Hepatocyte (in vitro differentiated cells): ENCODE measurements around the gene GLIPR1. TPM values are rescaled to one million over a fixed set of nuclear protein-coding genes. Genes with fewer than 3 reads are reported as not detected.
"Not testable (repeated sequence)": the region's sequence is repeated elsewhere in the genome, so short reads cannot be mapped to it uniquely, and the experiment has no call there.

ENCODE experiments used
- DNase-seq: peaks from one replicate; pipeline ENCODE4 v3.0.0-alpha.2; 2016; ENCODE audit warnings: low spot score
- H2AFZ ChIP-seq: fragments of 200-600 bp; sonication (generic); 2 replicates; pipeline ENCODE4 v1.6.0; 2016; ENCODE audit warnings: antibody characterized with exemption, mild to moderate bottlenecking
- H3K27ac ChIP-seq: fragments of 200-600 bp; sonication (generic); 2 replicates; pipeline ENCODE4 v1.5.1; 2016; ENCODE audit warnings: mild to moderate bottlenecking
- H3K27me3 ChIP-seq: fragments of 200-600 bp; sonication (generic); 2 replicates; pipeline ENCODE4 v1.6.1; 2016
- H3K36me3 ChIP-seq: fragments of 200-600 bp; sonication (generic); replicated peaks from 2 replicates; pipeline ENCODE4 v1.5.1; 2016; ENCODE audit warnings: low read depth; ENCODE audit not compliant: insufficient read depth
- H3K4me1 ChIP-seq: fragments of 200-600 bp; sonication (generic); 2 replicates; pipeline ENCODE4 v1.5.1; 2016; ENCODE audit warnings: mild to moderate bottlenecking, moderate library complexity; ENCODE audit not compliant: insufficient read depth
- H3K4me2 ChIP-seq: fragments of 200-600 bp; sonication (generic); 2 replicates; pipeline ENCODE4 v1.6.0; 2016
- H3K4me3 ChIP-seq: fragments of 200-600 bp; sonication (generic); 2 replicates; pipeline ENCODE4 v1.5.1; 2016; ENCODE audit warnings: mild to moderate bottlenecking
- H3K79me2 ChIP-seq: fragments of 200-600 bp; sonication (generic); 2 replicates; pipeline ENCODE4 v1.6.0; 2017; ENCODE audit warnings: mild to moderate bottlenecking
- H3K9me2 ChIP-seq: fragments of 200-600 bp; sonication (generic); replicated peaks from 2 replicates; pipeline ENCODE4 v1.6.0; 2017; ENCODE audit warnings: mild to moderate bottlenecking; ENCODE audit not compliant: insufficient read depth
- H3K9me3 ChIP-seq: fragments of 200-600 bp; sonication (generic); 2 replicates; pipeline ENCODE4 v1.5.1; 2016; ENCODE audit warnings: low read depth, mild to moderate bottlenecking
- H4K20me1 ChIP-seq: fragments of 200-600 bp; sonication (generic); 2 replicates; pipeline ENCODE4 v1.6.0; 2016; ENCODE audit warnings: mild to moderate bottlenecking; ENCODE audit not compliant: insufficient read depth, poor library complexity, severe bottlenecking
- CTCF ChIP-seq: fragments of 200-600 bp; sonication (generic); IDR thresholded peaks from 2 replicates; pipeline ENCODE4 v1.5.1; 2016; ENCODE audit warnings: antibody characterized with exemption, mild to moderate bottlenecking; ENCODE audit not compliant: poor library complexity
- EZH2 ChIP-seq: fragments of 200-600 bp; sonication (generic); IDR thresholded peaks from 2 replicates; pipeline ENCODE4 v1.6.1; 2016; ENCODE audit warnings: antibody characterized with exemption, mild to moderate bottlenecking, borderline replicate concordance
- EZH2phosphoT487 ChIP-seq: fragments of 200-600 bp; sonication (generic); IDR thresholded peaks from one replicate; pipeline ENCODE4 v1.6.1; 2018; ENCODE audit warnings: antibody characterized with exemption, mild to moderate bottlenecking, low read depth, moderate library complexity; ENCODE audit not compliant: unreplicated experiment, severe bottlenecking
- WGBS: methylation state at CpG from one replicate; pipeline ENCODE4 v1.1.6; 2016; ENCODE audit warnings: low lambda C conversion rate; ENCODE audit errors: missing lambda C conversion rate; 5-methylcytosine and 5-hydroxymethylcytosine counted together
- polyA plus RNA-seq: library from polyadenylated mRNA; unstranded; fragments of >200 nt; fragmentation: Nextera tagmentation; extraction: Ambion mirVana; gene quantifications from 2 replicates; pipeline ENCODE4 v1.2.1, GENCODE V29; 2016
- total RNA-seq: library from RNA; depleted of rRNA; stranded (reverse); fragments of >200 nt; gene quantifications from 2 replicates; pipeline ENCODE4 v1.2.3, GENCODE V29; 2014

The GLIPR1 gene
- total and polyA plus RNA-seq, 2 experiments from 2014 or later = 6.9 to 24.5 TPM

GRCh38 chr12:75457191-75457590, 23.4 kb upstream of the GLIPR1 start:
- Histone ChIP-seq H3K4me3 (no peak overlapping the region), H3K27me3 (no peaks in the 10 kb centered on the region), H3K79me2 (no peaks in the 10 kb centered on the region), H3K9me3 (no peaks in the 10 kb centered on the region), H4K20me1 (no peaks in the 10 kb centered on the region), H3K36me3 (no peaks in the 10 kb centered on the region), H2AFZ (no peak overlapping the region), H3K4me2 (no peak overlapping the region), H3K27ac (no peak overlapping the region), H3K9me2 (no peaks in the 10 kb centered on the region), H3K4me1 (no peaks in the 10 kb centered on the region)
- 80% methylated on average over 1 of the region's 1 CpG for WGBS
- no peak for TF ChIP-seq CTCF
- TF ChIP-seq EZH2phosphoT487 = no peak
- no peak for TF ChIP-seq EZH2
- no peak for DNase-seq

GRCh38 chr12:75457866-75458265, 22.7 kb upstream of the GLIPR1 start:
- not testable (repeated sequence) for H3K9me2 ChIP-seq, H3K27ac ChIP-seq, H3K27me3 ChIP-seq, H3K9me3 ChIP-seq, H3K4me3 ChIP-seq, DNase-seq, H4K20me1 ChIP-seq, H3K36me3 ChIP-seq, H2AFZ ChIP-seq, H3K79me2 ChIP-seq, H3K4me2 ChIP-seq, H3K4me1 ChIP-seq
- 76% methylated on average over 9 of the region's 9 CpGs for WGBS

- no peak for TF ChIP-seq EZH2phosphoT487
- no peak overlapping the region for H3K4me2 ChIP-seq
- H3K27me3 ChIP-seq = no peaks in the 10 kb centered on the region
- no peak overlapping the region for H3K27ac ChIP-seq
- H3K79me2 ChIP-seq = no peaks in the 10 kb centered on the region
- no peaks in the 10 kb centered on the region for H4K20me1 ChIP-seq
- WGBS = 92% methylated on average over 3 of the region's 3 CpGs
- H3K36me3 ChIP-seq = no peaks in the 10 kb centered on the region
- no peaks in the 10 kb centered on the region for H3K9me2 ChIP-seq
- no peak overlapping the region for H3K4me3 ChIP-seq
- no peak for DNase-seq
- H3K9me3 ChIP-seq = no peaks in the 10 kb centered on the region
- H3K4me1 ChIP-seq = no peaks in the 10 kb centered on the region
- no peak overlapping the region for H2AFZ ChIP-seq
Observed at GRCh38 chr12:75459755-75460154, 20.8 kb upstream of the GLIPR1 start.

- no peak for TF ChIP-seq CTCF
- TF ChIP-seq EZH2 = no peak
- TF ChIP-seq EZH2phosphoT487 = no peak
- Histone ChIP-seq H3K36me3 (no peaks in the 10 kb centered on the region), H3K4me1 (no peaks in the 10 kb centered on the region), H3K9me2 (no peaks in the 10 kb centered on the region), H3K4me2 (no peak overlapping the region), H4K20me1 (no peaks in the 10 kb centered on the region), H3K9me3 (no peaks in the 10 kb centered on the region), H3K27me3 (no peaks in the 10 kb centered on the region), H2AFZ (no peak overlapping the region), H3K4me3 (no peak overlapping the region), H3K79me2 (no peaks in the 10 kb centered on the region), H3K27ac (no peak overlapping the region)
- no peak for DNase-seq
Observed at GRCh38 chr12:75460204-75460603, 20.4 kb upstream of the GLIPR1 start.
